ENCODE data around the gene DUSP7.

GRCh38 chr3:52039846-52040245 lies 16.5 kb downstream of the DUSP7 start:
- TF ChIP-seq EP300 (IDR thresholded peaks at IDR 0.05), result peak in 2 of 4 donors; percentile 32 to 56
- TF ChIP-seq CTCF (IDR thresholded peaks at IDR 0.05), result peak in 2 of 6 experiments; percentile 4 to 15
